ENCODE data around the gene EEIG1. TPM values are rescaled to one million over a fixed set of nuclear protein-coding genes. Genes with fewer than 3 reads are reported as not detected.

Gene EEIG1
- total RNA-seq, 2 donors from 2014 or later, result 23.4 to 84.6 TPM

- 31% methylated on average over 16 of the region's 17 CpGs for WGBS
- intact Hi-C loops (cut with DNase I), result no loop called here
- DNase-seq (ENCODE audit: low spot score), result no peak
- no peak overlapping the region for H3K4me3 ChIP-seq
- H3K9me3 ChIP-seq, result no peaks in the 10 kb centered on the region
- TF ChIP-seq POLR2AphosphoS5 (IDR thresholded peaks at IDR 0.05), result peak; percentile 55
- TF ChIP-seq POLR2A (IDR thresholded peaks at IDR 0.05), result no peak
- H3K27ac ChIP-seq, result peak overlapping the region; percentile 59 to 92
- peaks cover 81% of the 10 kb centered on the region for H3K4me1 ChIP-seq (replicated peaks)
- H3K36me3 ChIP-seq, result no peaks in the 10 kb centered on the region
- H3K27me3 ChIP-seq (replicated peaks; ENCODE audit: insufficient read depth), result no peaks in the 10 kb centered on the region
These were observed 7.4 kb downstream of the EEIG1 start for GRCh38 chr9:127973169-127974000.

GRCh38 chr9:127972236-127972871, 8.4 kb downstream of the EEIG1 start:
- DNase-seq (ENCODE audit: low spot score), result no peak
- no peaks in the 10 kb centered on the region for H3K9me3 ChIP-seq
- TF ChIP-seq CTCF (IDR thresholded peaks at IDR 0.05) (no peak), POLR2A (IDR thresholded peaks at IDR 0.05) (no peak)
- H3K4me3 ChIP-seq, result no peak overlapping the region
- H3K36me3 ChIP-seq, result no peaks in the 10 kb centered on the region
- H3K27me3 ChIP-seq (replicated peaks; ENCODE audit: insufficient read depth), result no peaks in the 10 kb centered on the region
- peaks cover 88% of the 10 kb centered on the region for H3K4me1 ChIP-seq (replicated peaks)
- intact Hi-C loops (cut with DNase I), result no loop called here
- H3K27ac ChIP-seq, result peak overlapping the region; percentile 59 to 92
- 38% methylated on average over 12 of the region's 12 CpGs for WGBS

- Histone ChIP-seq H3K36me3 (no peaks in the 10 kb centered on the region), H3K27me3 (replicated peaks; ENCODE audit: insufficient read depth) (no peaks in the 10 kb centered on the region), H3K27ac (peak overlapping the region; percentile 59 to 92), H3K4me3 (no peak overlapping the region), H3K9me3 (no peaks in the 10 kb centered on the region), H3K4me1 (replicated peaks) (peaks cover 89% of the 10 kb centered on the region)
- intact Hi-C loops (cut with DNase I), result no loop called here
- DNase-seq (ENCODE audit: low spot score), result no peak
- TF ChIP-seq POLR2A (IDR thresholded peaks at IDR 0.05) (no peak), CTCF (IDR thresholded peaks at IDR 0.05) (no peak), POLR2AphosphoS5 (IDR thresholded peaks at IDR 0.05) (no peak)
- WGBS, result 36% methylated on average over 20 of the region's 20 CpGs
These were observed 9.2 kb downstream of the EEIG1 start for GRCh38 chr9:127971357-127972235.

- intact Hi-C loops (cut with DNase I), result no loop called here
- no peak for DNase-seq (ENCODE audit: low spot score)
- no peaks in the 10 kb centered on the region for H3K27me3 ChIP-seq (replicated peaks; ENCODE audit: insufficient read depth)
- H3K9me3 ChIP-seq, result no peaks in the 10 kb centered on the region
- WGBS, result 47% methylated on average over 16 of the region's 16 CpGs
- no peaks in the 10 kb centered on the region for H3K36me3 ChIP-seq
- TF ChIP-seq POLR2A (IDR thresholded peaks at IDR 0.05), result no peak
- TF ChIP-seq CTCF (IDR thresholded peaks at IDR 0.05), result no peak
- TF ChIP-seq POLR2AphosphoS5 (IDR thresholded peaks at IDR 0.05), result no peak
- H3K4me3 ChIP-seq, result no peak overlapping the region
- peak overlapping the region; percentile 90 to 92 for H3K27ac ChIP-seq
- H3K4me1 ChIP-seq (replicated peaks), result peaks cover 91% of the 10 kb centered on the region
These were observed 10.1 kb downstream of the EEIG1 start for GRCh38 chr9:127970401-127971313.

Measured in prostate gland (tissue), 2 donors.